ENCODE measurements around the gene COL13A1.
A peak's percentile ranks its signal among the peaks of the same experiment; 100 is the strongest.

COL13A1 gene

GRCh38 chr10:69791812-69792211, 9.9 kb upstream of the COL13A1 start:
- no peak for DNase-seq (ENCODE audit: low spot score)

- no peak for DNase-seq (ENCODE audit: low spot score)
These were observed 9.4 kb upstream of the COL13A1 start for GRCh38 chr10:69792341-69792740.

GRCh38 chr10:69794673-69795072, 7.0 kb upstream of the COL13A1 start:
- no peak for DNase-seq (ENCODE audit: low spot score)

- no peak for DNase-seq (ENCODE audit: low spot score)
These were observed 6.3 kb upstream of the COL13A1 start for GRCh38 chr10:69795242-69795934.

- DNase-seq (ENCODE audit: low spot score): no peak
These were observed 3.7 kb upstream of the COL13A1 start for GRCh38 chr10:69797959-69798358.

- DNase-seq (ENCODE audit: low spot score): peak; percentile 25
These were observed 1.6 kb upstream of the COL13A1 start for GRCh38 chr10:69800109-69800508.

GRCh38 chr10:69800665-69801064, 1.0 kb upstream of the COL13A1 start:
- DNase-seq (ENCODE audit: low spot score): no peak

- DNase-seq (ENCODE audit: low spot score): no peak
These were observed 642 bp upstream of the COL13A1 start for GRCh38 chr10:69801094-69801433.

GRCh38 chr10:69802424-69803161, 887 bp downstream of the COL13A1 start:
- no peak for DNase-seq (ENCODE audit: low spot score)

- no peak for DNase-seq (ENCODE audit: low spot score)
These were observed 2.1 kb downstream of the COL13A1 start for GRCh38 chr10:69803809-69804208.

GRCh38 chr10:69804775-69805174, 3.1 kb downstream of the COL13A1 start:
- no peak for DNase-seq (ENCODE audit: low spot score)

- no peak for DNase-seq (ENCODE audit: low spot score)
These were observed 5.4 kb downstream of the COL13A1 start for GRCh38 chr10:69807122-69807521.

GRCh38 chr10:69807696-69808095, 6.0 kb downstream of the COL13A1 start:
- no peak for DNase-seq (ENCODE audit: low spot score)

GRCh38 chr10:69809318-69809717, 7.6 kb downstream of the COL13A1 start:
- DNase-seq (ENCODE audit: low spot score): no peak

GRCh38 chr10:69810097-69810496, 8.4 kb downstream of the COL13A1 start:
- DNase-seq (ENCODE audit: low spot score): no peak

GRCh38 chr10:69810675-69811397, 9.1 kb downstream of the COL13A1 start:
- DNase-seq (ENCODE audit: low spot score): no peak

- no peak for DNase-seq (ENCODE audit: low spot score)
These were observed 11.9 kb downstream of the COL13A1 start for GRCh38 chr10:69813632-69814031.

GRCh38 chr10:69814251-69814650, 12.5 kb downstream of the COL13A1 start:
- DNase-seq (ENCODE audit: low spot score): no peak

GRCh38 chr10:69815104-69815503, 13.4 kb downstream of the COL13A1 start:
- DNase-seq (ENCODE audit: low spot score): no peak

GRCh38 chr10:69816521-69816920, 14.8 kb downstream of the COL13A1 start:
- DNase-seq (ENCODE audit: low spot score): no peak

- no peak for DNase-seq (ENCODE audit: low spot score)
These were observed 15.4 kb downstream of the COL13A1 start for GRCh38 chr10:69817078-69817581.

GRCh38 chr10:69818676-69819239, 17.1 kb downstream of the COL13A1 start:
- DNase-seq (ENCODE audit: low spot score): no peak
